ENCODE results near the gene STAG3.

DNA sequence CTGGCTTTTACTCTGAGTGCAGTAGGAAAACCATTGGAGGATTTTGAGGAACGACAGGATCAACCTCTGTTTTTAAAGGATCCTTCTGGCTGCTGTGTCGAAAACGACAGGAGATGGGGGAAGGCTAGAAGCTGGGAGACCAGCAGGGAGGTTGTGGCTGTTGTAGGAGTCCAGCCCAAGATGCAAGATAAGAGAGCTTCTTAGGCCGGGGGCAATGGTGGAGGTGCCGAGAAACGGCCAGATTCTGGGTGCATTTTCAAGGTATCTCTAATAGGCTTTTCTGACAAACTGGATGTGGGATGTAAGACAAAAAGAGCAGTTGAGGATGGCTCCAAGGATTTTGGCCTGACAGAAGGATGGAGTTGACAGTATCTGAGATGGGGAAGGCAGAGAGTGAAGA lies 31.8 kb downstream of the STAG3 start:
- TF ChIP-seq, protein P1, sequence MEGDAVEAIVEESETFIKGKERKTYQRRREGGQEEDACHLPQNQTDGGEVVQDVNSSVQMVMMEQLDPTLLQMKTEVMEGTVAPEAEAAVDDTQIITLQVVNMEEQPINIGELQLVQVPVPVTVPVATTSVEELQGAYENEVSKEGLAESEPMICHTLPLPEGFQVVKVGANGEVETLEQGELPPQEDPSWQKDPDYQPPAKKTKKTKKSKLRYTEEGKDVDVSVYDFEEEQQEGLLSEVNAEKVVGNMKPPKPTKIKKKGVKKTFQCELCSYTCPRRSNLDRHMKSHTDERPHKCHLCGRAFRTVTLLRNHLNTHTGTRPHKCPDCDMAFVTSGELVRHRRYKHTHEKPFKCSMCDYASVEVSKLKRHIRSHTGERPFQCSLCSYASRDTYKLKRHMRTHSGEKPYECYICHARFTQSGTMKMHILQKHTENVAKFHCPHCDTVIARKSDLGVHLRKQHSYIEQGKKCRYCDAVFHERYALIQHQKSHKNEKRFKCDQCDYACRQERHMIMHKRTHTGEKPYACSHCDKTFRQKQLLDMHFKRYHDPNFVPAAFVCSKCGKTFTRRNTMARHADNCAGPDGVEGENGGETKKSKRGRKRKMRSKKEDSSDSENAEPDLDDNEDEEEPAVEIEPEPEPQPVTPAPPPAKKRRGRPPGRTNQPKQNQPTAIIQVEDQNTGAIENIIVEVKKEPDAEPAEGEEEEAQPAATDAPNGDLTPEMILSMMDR (IDR thresholded peaks at IDR 0.05 in 2 of 3, conservative IDR thresholded peaks at IDR 0.05 in 1 of 3; ENCODE audit: control insufficient read depth in 2 of 3, extremely low read depth in 1 of 3, insufficient read depth in 1 of 3, low read depth in 3 of 3, low read length in 3 of 3) = no peak
- TF ChIP-seq YY1 (IDR thresholded peaks at IDR 0.05; ENCODE audit: low read depth, low read length) (no peak), EGR1 (IDR thresholded peaks at IDR 0.05; ENCODE audit: borderline replicate concordance in 1 of 2, low read depth in 2 of 2, low read length in 2 of 2) (no peak), EZH2 (IDR thresholded peaks at IDR 0.05; ENCODE audit: borderline replicate concordance, control insufficient read depth, low read depth, low read length) (no peak), NFYB (IDR thresholded peaks at IDR 0.05; ENCODE audit: insufficient read depth, low read depth, low read length) (no peak)
- TF ChIP-seq, protein P2, sequence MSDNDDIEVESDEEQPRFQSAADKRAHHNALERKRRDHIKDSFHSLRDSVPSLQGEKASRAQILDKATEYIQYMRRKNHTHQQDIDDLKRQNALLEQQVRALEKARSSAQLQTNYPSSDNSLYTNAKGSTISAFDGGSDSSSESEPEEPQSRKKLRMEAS (IDR thresholded peaks at IDR 0.05; ENCODE audit: low read depth, low read length) = no peak
